ENCODE results near the gene AMMECR1.

GRCh38 chrX:110304371-110304770 is 13.5 kb downstream of the AMMECR1 start:
- TF ChIP-seq CTCF (IDR thresholded peaks at IDR 0.05) (no peak), REST (IDR thresholded peaks at IDR 0.05; ENCODE audit: insufficient read depth in 1 of 2, low read depth in 2 of 2, low read length in 1 of 2) (no peak), POLR2AphosphoS5 (IDR thresholded peaks at IDR 0.05; ENCODE audit: low read depth, low read length) (no peak)

All from Panc1 (cell line).